ENCODE data around the gene CYFIP2. TPM values are rescaled to one million over a fixed set of nuclear protein-coding genes. Genes with fewer than 3 reads are reported as not detected.

CYFIP2 gene
- total and polyA plus RNA-seq, 2 of the 8 experiments (the other 6 are each of a cell fraction or from before 2014, with no cell fraction given) = 45.1 to 80.6 TPM

GRCh38 chr5:157245886-157246285 lies 20.0 kb upstream of the CYFIP2 start:
- Histone ChIP-seq H4K5ac (ENCODE audit: insufficient read length, low read depth, low read length) (no peak overlapping the region), H4K91ac (replicated peaks; ENCODE audit: insufficient read length, low read length) (peak overlapping the region; percentile 58), H3K14ac (ENCODE audit: insufficient read length) (no peak overlapping the region), H3K4me2 (ENCODE audit: insufficient read depth in 1 of 2, low read depth in 2 of 2, low read length in 2 of 2) (0 out of 4 replicates have a peak overlapping the region, but pooled peaks of 1 of the 2 experiments have one; percentile 10), H3K36me3 (ENCODE audit: control insufficient read depth in 2 of 4, insufficient read depth in 4 of 4, low read length in 3 of 4) (no peaks in the 10 kb centered on the region), H2AFZ (ENCODE audit: low read length) (peak overlapping the region; percentile 60; the same call in 1 of the 2 replicates), H3K27me3 (replicated peaks in 1 of 4; ENCODE audit: control insufficient read depth in 3 of 4, extremely low read depth in 1 of 4, insufficient read depth in 3 of 4, low read length in 3 of 4) (no peaks in the 10 kb centered on the region), H3K79me1 (ENCODE audit: low read depth, low read length) (no peaks in the 10 kb centered on the region), H2BK120ac (replicated peaks; ENCODE audit: low read depth, low read length) (peak overlapping the region; percentile 39), H3K56ac (replicated peaks; ENCODE audit: insufficient read length, low read depth, low read length) (no peak overlapping the region), H3K4me1 (replicated peaks in 1 of 4; ENCODE audit: control insufficient read depth in 3 of 4, insufficient read depth in 4 of 4, low read length in 3 of 4) (peaks cover 0 to 6% (median 2%) of the 10 kb centered on the region in 4 experiments; a peak in 1 of 7 replicates), H3K4me3 (ENCODE audit: extremely low read depth in 1 of 4, insufficient read depth in 2 of 4, low read depth in 3 of 4, low read length in 4 of 4) (no peak overlapping the region), H3K9ac (replicated peaks in 1 of 4; ENCODE audit: extremely low read depth in 1 of 4, low read depth in 3 of 4, low read length in 3 of 4) (no peak overlapping the region; a peak in 1 of 7 replicates), H3K18ac (ENCODE audit: extremely low read depth, low read length) (no peak overlapping the region), H2BK15ac (ENCODE audit: low read length) (no peak overlapping the region), H3K23ac (ENCODE audit: insufficient read length) (no peak overlapping the region), H3K4ac (replicated peaks; ENCODE audit: insufficient read length, low read depth, low read length) (no peak overlapping the region), H4K20me1 (replicated peaks in 1 of 2; ENCODE audit: control insufficient read depth in 1 of 2, insufficient read depth in 2 of 2, low read length in 2 of 2) (no peaks in the 10 kb centered on the region), H2BK12ac (ENCODE audit: low read depth, low read length) (peak overlapping the region; percentile 50; the same call in 1 of the 2 replicates), H2BK20ac (ENCODE audit: low read length) (no peak overlapping the region), H2AK5ac (ENCODE audit: low read depth, low read length) (no peak overlapping the region), H3K27ac (ENCODE audit: low read depth, low read length) (no peak overlapping the region), H3K79me2 (ENCODE audit: control insufficient read depth in 1 of 2, insufficient read depth in 2 of 2, low read length in 2 of 2) (no peaks in the 10 kb centered on the region), H3K9me3 (ENCODE audit: insufficient read depth in 2 of 2, low read depth in 1 of 2, low read length in 1 of 2) (no peaks in the 10 kb centered on the region), H2BK5ac (ENCODE audit: low read depth, low read length) (peak overlapping the region; percentile 66; the same call in 1 of the 2 replicates), H3K23me2 (ENCODE audit: low read depth, low read length) (no peaks in the 10 kb centered on the region), H4K8ac (ENCODE audit: extremely low read depth, insufficient read depth, low read length) (no peak overlapping the region; the same call in 1 of the 2 replicates)
- no peak for FAIRE-seq
- ChIA-PET POLR2A (ENCODE audit: partially characterized antibody) (no interaction called here), CTCF (ENCODE audit: partially characterized antibody) (interaction anchor here (2.4 kb wide), 1 partner anchor 78 kb away, joined by 8 read pairs; no protein-coding TSS in a partner anchor)
- 89% methylated on average over 4 of the region's 4 CpGs; no CpG with 5 or more reads in 1 of the 2 experiments for WGBS, 2 experiments (ENCODE audit: extremely low coverage in 1 of 2, insufficient coverage in 1 of 2, insufficient read length in 1 of 2, insufficient replicate concordance in 2 of 2, low coverage in 1 of 2, low lambda C conversion rate in 2 of 2, missing lambda C conversion rate in 1 of 2)
- no peak for DNase-seq (ENCODE audit: low read depth in 1 of 2, low spot score in 2 of 2)
- no peak for TF ChIP-seq KDM1A (IDR thresholded peaks at IDR 0.05; ENCODE audit: borderline replicate concordance, low read length)
- TF ChIP-seq CTCF (IDR thresholded peaks at IDR 0.05; ENCODE audit: control extremely low read depth in 1 of 3, insufficient read depth in 1 of 3, low read depth in 1 of 3, low read length in 3 of 3) = no peak
- TF ChIP-seq EZH2 (IDR thresholded peaks at IDR 0.05; ENCODE audit: low read depth, low read length, severe bottlenecking) = no peak
- TF ChIP-seq TAF1 (IDR thresholded peaks at IDR 0.05; ENCODE audit: low read depth, low read length) = no peak
- no peak for TF ChIP-seq GABPA (IDR thresholded peaks at IDR 0.05; ENCODE audit: borderline replicate concordance, insufficient read depth, low read length)
- no peak for TF ChIP-seq SP1 (IDR thresholded peaks at IDR 0.05; ENCODE audit: low read depth, low read length)
- TF ChIP-seq TCF12 (IDR thresholded peaks at IDR 0.05; ENCODE audit: low read depth, low read length) = no peak
- TF ChIP-seq BRCA1 (IDR thresholded peaks at IDR 0.05; ENCODE audit: low read depth, low read length) = no peak
- TF ChIP-seq E2F6 (IDR thresholded peaks at IDR 0.05) = no peak
- TF ChIP-seq GTF2F1 (IDR thresholded peaks at IDR 0.05; ENCODE audit: borderline replicate concordance, low read depth, low read length) = no peak
- no peak for TF ChIP-seq KDM4A (IDR thresholded peaks at IDR 0.05; ENCODE audit: low read depth, low read length, severe bottlenecking)

Measured in H1 (cell line).